Upper lobe of left lung (tissue), 4 donors: ENCODE results near the gene MKRN1.

Experiments used
- CTCF ChIP-seq, 6 experiments: fragments of 450-650 bp in 4 of 6; fragments of 200-600 bp in 2 of 6; sonication (generic) in 2 of 6; IDR thresholded peaks; one replicate each; pipeline ENCODE4 v1.5.1; 2016 to 2019; ENCODE audit warnings: antibody characterized with exemption in 6 of 6
- POLR2A ChIP-seq, 4 donors: fragments of 450-650 bp; IDR thresholded peaks; one replicate each; pipeline ENCODE4 v1.5.1; 2016 to 2017; ENCODE audit warnings: antibody characterized with exemption in 4 of 4, mild to moderate bottlenecking in 2 of 4

GRCh38 chr7:140447841-140448240 is 31.5 kb downstream of the MKRN1 start:
- TF ChIP-seq POLR2A (IDR thresholded peaks at IDR 0.05) (no peak), CTCF (IDR thresholded peaks at IDR 0.05) (no peak)
